Measurements from ENCODE around the gene TGM3. TPM values are rescaled to one million over a fixed set of nuclear protein-coding genes. Genes with fewer than 3 reads are reported as not detected.

Gene TGM3
- total and polyA plus RNA-seq, 10 of the 15 experiments (the other 5 are each of a cell fraction or from before 2014, with no cell fraction given) = not detected

DNA sequence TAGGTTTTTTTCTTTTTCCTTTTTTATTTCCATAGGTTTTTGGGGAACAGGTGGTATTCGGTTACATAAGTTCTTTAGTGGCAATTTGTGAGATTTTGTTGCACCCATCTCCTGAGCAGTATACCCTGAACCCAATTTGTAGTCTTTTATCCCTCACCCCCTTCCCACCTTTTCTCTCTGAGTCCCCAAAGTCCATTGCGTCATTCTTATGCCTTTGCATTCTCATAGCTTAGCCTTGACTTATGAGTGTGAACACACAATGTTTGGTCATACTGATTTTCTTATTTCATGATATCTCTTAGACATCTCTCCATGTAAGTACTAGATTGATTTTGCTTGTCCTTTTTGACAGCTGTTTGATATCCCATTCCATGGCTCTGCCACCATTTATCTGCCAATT, 27.2 kb downstream of the TGM3 start (continued):
- TF ChIP-seq RELA (IDR thresholded peaks at IDR 0.05; ENCODE audit: borderline replicate concordance, partially characterized antibody) (no peak), IKZF1 (conservative IDR thresholded peaks at IDR 0.05) (no peak), SREBF1 (IDR thresholded peaks at IDR 0.05; ENCODE audit: low read length) (no peak), STAT1 (conservative IDR thresholded peaks at IDR 0.05) (no peak), ZZZ3 (IDR thresholded peaks at IDR 0.05; ENCODE audit: control insufficient read depth, insufficient read length, low read depth) (no peak)

GRCh38 chr20:2326046-2326445, 30.2 kb downstream of the TGM3 start:
- no peak overlapping the region for H3K4me3 ChIP-seq
- H3K9ac ChIP-seq (ENCODE audit: control insufficient read depth, insufficient read depth, low read length) = no peak overlapping the region
- no TSS peak for BruUV-seq (replicated peaks)
- DNase-seq (ENCODE audit: low read depth, low spot score) (no peak), ATAC-seq (no peak), FAIRE-seq (no peak)
- 15% methylated on average over 2 of the region's 2 CpGs for WGBS (ENCODE audit: insufficient coverage, insufficient replicate concordance, low lambda C conversion rate, missing lambda C conversion rate)
- no peak overlapping the region for H3K27ac ChIP-seq (ENCODE audit: control insufficient read depth, insufficient read depth)
- no peak overlapping the region for H3K4me2 ChIP-seq (ENCODE audit: control insufficient read depth, insufficient read depth)
- H3K4me1 ChIP-seq (ENCODE audit: control insufficient read depth, insufficient read depth, low read length) = no peaks in the 10 kb centered on the region
- ChIA-PET POLR2A (no interaction called here), RAD21 (ENCODE audit: unreplicated experiment) (no interaction called here), CTCF (no interaction called here), SMC1A (ENCODE audit: uncharacterized antibody, unreplicated experiment) (no interaction called here)
- no peaks in the 10 kb centered on the region for H3K79me2 ChIP-seq (ENCODE audit: control insufficient read depth, insufficient read depth, low read length)
- H4K20me1 ChIP-seq (ENCODE audit: control insufficient read depth, insufficient read depth) = no peaks in the 10 kb centered on the region
- H3K9me3 ChIP-seq (replicated peaks; ENCODE audit: control insufficient read depth, insufficient read depth, low read length) = no peaks in the 10 kb centered on the region
- H3K27me3 ChIP-seq (replicated peaks in 1 of 2; ENCODE audit: control insufficient read depth in 2 of 2, insufficient read depth in 2 of 2, low read length in 1 of 2) = peaks cover 2 to 3% of the 10 kb centered on the region in 2 experiments; a peak in 2 of 4 replicates
- no peak overlapping the region for H2AFZ ChIP-seq (ENCODE audit: control insufficient read depth, low read depth, low read length)
- TF ChIP-seq ASH2L (IDR thresholded peaks at IDR 0.05; ENCODE audit: borderline replicate concordance, low read depth) = no peak
- in situ Hi-C loops (cut with MboI) = no loop called here
- no peaks in the 10 kb centered on the region for H3K36me3 ChIP-seq (ENCODE audit: control insufficient read depth in 2 of 2, insufficient read depth in 2 of 2, low read length in 1 of 2)
- intact Hi-C loops (cut with micrococcal nuclease; ENCODE audit: unreplicated experiment) = no loop called here

Data from GM12878 (cell line).